Measurements from ENCODE around the gene TNNC1. TPM values are rescaled to one million over a fixed set of nuclear protein-coding genes. Genes with fewer than 3 reads are reported as not detected.

The TNNC1 gene
- total and polyA plus RNA-seq, 9 of the 15 experiments (the other 6 are each of a cell fraction or from before 2014, with no cell fraction given), result 0.08 to 0.85 (median 0.42) TPM; not detected in 4

DNA sequence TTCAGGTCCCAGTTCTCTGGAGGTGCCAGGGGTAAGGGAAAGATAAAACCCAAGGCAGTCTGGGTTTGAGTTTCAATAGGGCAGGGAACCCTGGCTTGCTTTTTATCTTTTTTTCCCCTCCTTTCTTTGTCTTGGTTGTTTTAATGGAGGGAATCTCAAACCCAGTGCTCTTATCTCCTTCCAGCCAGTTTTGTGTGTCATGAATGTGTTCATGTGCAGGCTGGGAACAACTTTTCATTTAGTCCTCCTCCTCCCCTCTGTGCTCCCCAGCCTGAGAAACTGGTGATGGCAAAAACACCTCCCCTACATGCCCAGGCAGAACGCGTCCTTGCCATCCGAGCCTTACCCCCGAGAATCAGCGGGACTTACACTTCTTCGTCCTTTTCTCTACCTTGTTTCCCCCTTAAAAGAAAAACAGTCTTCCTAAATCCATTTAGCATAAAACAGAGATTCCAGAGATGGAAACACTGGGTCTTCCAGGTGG, 19.8 kb downstream of the TNNC1 start:
- 0 out of 2 replicates have a peak overlapping the region, but pooled peaks have one; percentile 17 for H3K4me2 ChIP-seq (ENCODE audit: insufficient read depth, low read length)
- H3K9me3 ChIP-seq (replicated peaks; ENCODE audit: control insufficient read depth, insufficient read depth, low read depth, low read length), result no peaks in the 10 kb centered on the region
- peak overlapping the region in 1 of 2 experiments; percentile 52; a peak in 1 of 4 replicates for H3K9ac ChIP-seq (ENCODE audit: insufficient read depth in 1 of 2, low read depth in 2 of 2, low read length in 2 of 2)
- H3K79me2 ChIP-seq (ENCODE audit: control insufficient read depth, insufficient read depth, low read length), result no peaks in the 10 kb centered on the region
- no TSS peak for BruUV-seq (replicated peaks)
- in situ Hi-C loops (cut with MboI), result no loop called here
- ChIA-PET CTCF (ENCODE audit: low intra/inter-chr PET ratio) (no interaction called here), POLR2A (interaction anchor here (0.6 kb wide), 1 partner anchor 23 kb away, joined by 3 read pairs; no protein-coding TSS in a partner anchor)
- no peaks in the 10 kb centered on the region for H3K36me3 ChIP-seq (ENCODE audit: control insufficient read depth, insufficient read depth, low read length)
- H3K4me1 ChIP-seq (replicated peaks in 1 of 2; ENCODE audit: control insufficient read depth in 2 of 2, insufficient read depth in 2 of 2, low read length in 2 of 2), result peaks cover 0 to 17% of the 10 kb centered on the region in 2 experiments; a peak in 4 of 5 replicates
- TF ChIP-seq TCF7L2 (IDR thresholded peaks at IDR 0.05; ENCODE audit: low read depth, low read length) (no peak), KAT7 (CRISPR knock-in tag; IDR thresholded peaks at IDR 0.05; ENCODE audit: borderline replicate concordance) (no peak), CBFA2T3 (IDR thresholded peaks at IDR 0.05) (peak; percentile 34; the same call in 1 of the 2 replicates), ZNF184 (CRISPR knock-in tag; IDR thresholded peaks at IDR 0.05) (no peak), ZNF263 (CRISPR knock-in tag; IDR thresholded peaks at IDR 0.05; ENCODE audit: borderline replicate concordance) (peak; percentile 91), HLTF (IDR thresholded peaks at IDR 0.05) (no peak), SLC30A9 (CRISPR knock-in tag; IDR thresholded peaks at IDR 0.05) (no peak), NEUROD1 (IDR thresholded peaks at IDR 0.05; ENCODE audit: borderline replicate concordance, low read depth, low read length, partially characterized antibody) (no peak), ZNF766 (CRISPR knock-in tag; conservative IDR thresholded peaks at IDR 0.05) (no peak)
- TF ChIP-seq, protein P1, sequence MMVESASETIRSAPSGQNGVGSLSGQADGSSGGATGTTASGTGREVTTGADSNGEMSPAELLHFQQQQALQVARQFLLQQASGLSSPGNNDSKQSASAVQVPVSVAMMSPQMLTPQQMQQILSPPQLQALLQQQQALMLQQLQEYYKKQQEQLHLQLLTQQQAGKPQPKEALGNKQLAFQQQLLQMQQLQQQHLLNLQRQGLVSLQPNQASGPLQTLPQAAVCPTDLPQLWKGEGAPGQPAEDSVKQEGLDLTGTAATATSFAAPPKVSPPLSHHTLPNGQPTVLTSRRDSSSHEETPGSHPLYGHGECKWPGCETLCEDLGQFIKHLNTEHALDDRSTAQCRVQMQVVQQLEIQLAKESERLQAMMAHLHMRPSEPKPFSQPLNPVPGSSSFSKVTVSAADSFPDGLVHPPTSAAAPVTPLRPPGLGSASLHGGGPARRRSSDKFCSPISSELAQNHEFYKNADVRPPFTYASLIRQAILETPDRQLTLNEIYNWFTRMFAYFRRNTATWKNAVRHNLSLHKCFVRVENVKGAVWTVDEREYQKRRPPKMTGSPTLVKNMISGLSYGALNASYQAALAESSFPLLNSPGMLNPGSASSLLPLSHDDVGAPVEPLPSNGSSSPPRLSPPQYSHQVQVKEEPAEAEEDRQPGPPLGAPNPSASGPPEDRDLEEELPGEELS (CRISPR knock-in tag; IDR thresholded peaks at IDR 0.05; ENCODE audit: borderline replicate concordance), result no peak
- TF ChIP-seq, protein P2, sequence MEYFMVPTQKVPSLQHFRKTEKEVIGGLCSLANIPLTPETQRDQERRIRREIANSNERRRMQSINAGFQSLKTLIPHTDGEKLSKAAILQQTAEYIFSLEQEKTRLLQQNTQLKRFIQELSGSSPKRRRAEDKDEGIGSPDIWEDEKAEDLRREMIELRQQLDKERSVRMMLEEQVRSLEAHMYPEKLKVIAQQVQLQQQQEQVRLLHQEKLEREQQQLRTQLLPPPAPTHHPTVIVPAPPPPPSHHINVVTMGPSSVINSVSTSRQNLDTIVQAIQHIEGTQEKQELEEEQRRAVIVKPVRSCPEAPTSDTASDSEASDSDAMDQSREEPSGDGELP (CRISPR knock-in tag; IDR thresholded peaks at IDR 0.05; ENCODE audit: borderline replicate concordance), result 0 out of 2 replicates have a peak, but pooled peaks have one; percentile 20
- H2AFZ ChIP-seq (ENCODE audit: low read depth, low read length), result no peak overlapping the region
- no peaks in the 10 kb centered on the region for H3K9me1 ChIP-seq (ENCODE audit: control insufficient read depth, insufficient read depth, low read length)
- no peak; the same call in 2 of the 3 replicates for ATAC-seq
- DNase-seq (ENCODE audit: extremely low read depth in 1 of 4, low spot score in 3 of 4), result peak in 1 of 4 experiments; percentile 23
- no peaks in the 10 kb centered on the region; the same call in 1 of the 2 replicates for H4K20me1 ChIP-seq (replicated peaks; ENCODE audit: control insufficient read depth, insufficient read depth, low read length)
- no peak overlapping the region for H3K27ac ChIP-seq (ENCODE audit: extremely low read depth, low read depth, low read length)
- intact Hi-C loops (cut with micrococcal nuclease), result no loop called here
- WGBS (ENCODE audit: insufficient coverage, low coverage, missing lambda C conversion rate), result 6% methylated on average over 6 of the region's 6 CpGs
- H3K4me3 ChIP-seq, result no peak overlapping the region
- no peaks in the 10 kb centered on the region; a peak in 1 of 5 replicates for H3K27me3 ChIP-seq (ENCODE audit: control insufficient read depth in 2 of 2, insufficient read depth in 2 of 2, low read length in 2 of 2)
- FAIRE-seq, result no peak

Data from K562 (cell line).